ENCODE measurements around the gene TRMU. TPM values are rescaled to one million over a fixed set of nuclear protein-coding genes. Genes with fewer than 3 reads are reported as not detected.

Gene TRMU
- total RNA-seq = 19.0 and 20.7 TPM in 2 replicates

GRCh38 chr22:46335201-46336118 is at the start of gene TRMU:
Gene TRMU (plus strand): TSS chr22:46335714. CDS start chr22:46335765, 51 bp downstream.

GRCh38 chr22:46296257-46297150 is 39.0 kb upstream of the TRMU start, which contains the start of gene GTSE1:
Gene GTSE1 (plus strand): TSS chr22:46296870. CDS start chr22:46297401, 531 bp downstream.

Other genes with a start within 250 kb of the TRMU start
- gene PPARA, start 185.2 kb upstream of the TRMU start, total RNA-seq = 7.6 and 15.8 TPM in 2 replicates
- gene CDPF1, start 85.4 kb upstream of the TRMU start, total RNA-seq = 11.1 and 11.2 TPM in 2 replicates
- under 0.01 TPM in 1 of 2 replicates, not detected in the other for gene PKDREJ, start 72.4 kb upstream of the TRMU start, total RNA-seq
- gene TTC38, start 67.7 kb upstream of the TRMU start, total RNA-seq = 29.7 and 32.6 TPM in 2 replicates
- gene GTSE1, start 38.8 kb upstream of the TRMU start, total RNA-seq = 1.3 and 1.5 TPM in 2 replicates
- gene CELSR1, start 201.9 kb downstream of the TRMU start, total RNA-seq = 20.2 and 24.1 TPM in 2 replicates